HL-60 (cell line): ENCODE results near the gene NFAM1.

Experiments
- DNase-seq, 2 experiments: peaks; one replicate each; pipeline ENCODE4 v3.0.0-alpha.2; 2010 to 2020; ENCODE audit warnings: low read depth in 1 of 2, low spot score in 1 of 2
- H3K27ac ChIP-seq: fragments of 250-450 bp; sonication (Bioruptor Pico); replicated peaks from 2 replicates; pipeline ENCODE4 v1.5.1; 2020; ENCODE audit warnings: mild to moderate bottlenecking, moderate library complexity
- H3K27me3 ChIP-seq: fragments of 250-450 bp; sonication (Bioruptor Pico); 2 replicates; pipeline ENCODE4 v1.5.1; 2021; ENCODE audit warnings: mild to moderate bottlenecking, moderate library complexity; ENCODE audit not compliant: insufficient read depth, poor library complexity, severe bottlenecking
- H3K4me3 ChIP-seq: replicated peaks from 2 replicates; pipeline ENCODE4 v1.5.1; 2011; ENCODE audit warnings: mild to moderate bottlenecking, control low read depth, low read length; ENCODE audit not compliant: insufficient read depth
- CTCF ChIP-seq: IDR thresholded peaks from one replicate; pipeline ENCODE4 v1.5.1; 2011; ENCODE audit warnings: low read length, control low read depth, inconsistent platforms; ENCODE audit not compliant: insufficient read depth
- GABPA ChIP-seq: IDR thresholded peaks from 2 replicates; pipeline ENCODE4 v1.6.1; 2012; ENCODE audit warnings: low read depth
- POLR2AphosphoS5 ChIP-seq: IDR thresholded peaks from 2 replicates; pipeline ENCODE4 v1.6.1; 2012; ENCODE audit warnings: low read depth
- REST ChIP-seq: IDR thresholded peaks from 2 replicates; pipeline ENCODE4 v1.6.1; 2012; ENCODE audit warnings: low read depth; ENCODE audit not compliant: insufficient replicate concordance
- SPI1 ChIP-seq: IDR thresholded peaks from 2 replicates; pipeline ENCODE4 v1.6.1; 2012; ENCODE audit warnings: low read depth, mild to moderate bottlenecking, borderline replicate concordance

Gene NFAM1

GRCh38 chr22:42388130-42388797 is 43.9 kb downstream of the NFAM1 start:
- no peak for DNase-seq
- no peak overlapping the region for H3K27ac ChIP-seq

GRCh38 chr22:42387631-42388030 is 44.6 kb downstream of the NFAM1 start:
- DNase-seq: no peak
- Histone ChIP-seq H3K4me3 (no peak overlapping the region), H3K27ac (no peak overlapping the region), H3K27me3 (no peaks in the 10 kb centered on the region)
- TF ChIP-seq POLR2AphosphoS5: no peak

More at GRCh38 chr22:42388130-42388797, 43.9 kb downstream of the NFAM1 start:
- H3K27me3 ChIP-seq: no peaks in the 10 kb centered on the region
- TF ChIP-seq REST: no peak
- TF ChIP-seq CTCF: no peak
- TF ChIP-seq SPI1: no peak
- no peak for TF ChIP-seq POLR2AphosphoS5
- TF ChIP-seq GABPA: no peak
- H3K4me3 ChIP-seq: no peak overlapping the region

GRCh38 chr22:42385696-42386095 is 46.5 kb downstream of the NFAM1 start:
- Histone ChIP-seq H3K27me3 (no peaks in the 10 kb centered on the region), H3K27ac (no peak overlapping the region), H3K4me3 (no peak overlapping the region)
- TF ChIP-seq CTCF: no peak
- TF ChIP-seq SPI1: no peak
- no peak for TF ChIP-seq GABPA
- TF ChIP-seq REST: no peak
- DNase-seq: no peak

- no peaks in the 10 kb centered on the region for H3K27me3 ChIP-seq
- no peak overlapping the region for H3K4me3 ChIP-seq
- DNase-seq: no peak
- no peak overlapping the region for H3K27ac ChIP-seq
- TF ChIP-seq CTCF (no peak), SPI1 (no peak), GABPA (no peak), POLR2AphosphoS5 (no peak), REST (no peak)
Measured at GRCh38 chr22:42384506-42384905, 47.7 kb downstream of the NFAM1 start.
